K562 (cell line): Measurements from ENCODE around the gene TEP1. TPM values are rescaled to one million over a fixed set of nuclear protein-coding genes. Genes with fewer than 3 reads are reported as not detected.

ENCODE experiments used
- CEBPZ ChIP-seq: fragments of 150-350 bp; IDR thresholded peaks from 2 replicates; pipeline ENCODE4 v1.6.1; 2014; ENCODE audit warnings: low read depth, mild to moderate bottlenecking, low read length, borderline replicate concordance
- COPS2 ChIP-seq: fragments of 450-650 bp; conservative IDR thresholded peaks from 2 replicates; pipeline ENCODE4 v1.6.1; 2016; ENCODE audit warnings: mild to moderate bottlenecking, moderate library complexity
- DDX20 ChIP-seq: fragments of 450-650 bp; IDR thresholded peaks from 2 replicates; pipeline ENCODE4 v1.6.1; 2016; ENCODE audit warnings: missing genetic modification characterization, low read depth, mild to moderate bottlenecking, missing compliant biosample characterization, moderate library complexity
- FOXK1 ChIP-seq: sonication (generic); formaldehyde crosslinking; IDR thresholded peaks from 2 replicates; pipeline ENCODE4 v1.8.0; 2022; ENCODE audit warnings: missing genetic modification reagents, mild to moderate bottlenecking, borderline replicate concordance
- HMG20A ChIP-seq: fragments of 450-650 bp; formaldehyde crosslinking; conservative IDR thresholded peaks from 2 replicates; pipeline ENCODE4 v1.4.0; 2020; ENCODE audit warnings: mild to moderate bottlenecking, mixed read lengths
- KLF6 ChIP-seq: fragments of 250-450 bp; sonication (Bioruptor Pico); IDR thresholded peaks from 2 replicates; pipeline ENCODE4 v1.4.0; 2020; ENCODE audit warnings: mild to moderate bottlenecking, moderate library complexity, borderline replicate concordance
- MIER1 ChIP-seq: fragments of 450-650 bp; IDR thresholded peaks from 2 replicates; pipeline ENCODE4 v1.6.1; 2016; ENCODE audit warnings: antibody characterized with exemption, mild to moderate bottlenecking, low read depth
- MNT ChIP-seq, 2 experiments: fragments of 450-650 bp; conservative IDR thresholded peaks; 2 replicates each; pipeline ENCODE4 v1.6.1; 2017; ENCODE audit warnings: mild to moderate bottlenecking in 2 of 2, moderate library complexity in 2 of 2
- PKNOX1 ChIP-seq: fragments of 450-650 bp; IDR thresholded peaks from 2 replicates; pipeline ENCODE4 v1.6.1; 2016
- POLR2A ChIP-seq: fragments of 450-650 bp; conservative IDR thresholded peaks from 2 replicates; pipeline ENCODE4 v1.6.1; 2016
- RHOXF2B ChIP-seq: fragments of 250-450 bp; sonication (Bioruptor Pico); conservative IDR thresholded peaks from 2 replicates; pipeline ENCODE4 v1.5.1; 2021
- TAF9B ChIP-seq: fragments of 450-650 bp; IDR thresholded peaks from 2 replicates; pipeline ENCODE4 v1.6.1; 2018; ENCODE audit warnings: mild to moderate bottlenecking; ENCODE audit not compliant: partially characterized antibody
- VEZF1 ChIP-seq: fragments of 200-800 bp; sonication (Bioruptor generic); IDR thresholded peaks from 2 replicates; pipeline ENCODE4 v1.6.1; 2017; ENCODE audit warnings: missing genetic modification characterization, missing compliant biosample characterization
- ZFP36 ChIP-seq: fragments of 150-350 bp; IDR thresholded peaks from 2 replicates; pipeline ENCODE4 v1.6.1; 2018; ENCODE audit warnings: low read length, low read depth; ENCODE audit not compliant: partially characterized antibody
- ZNF3 ChIP-seq: fragments of 250-450 bp; sonication (Bioruptor Pico); IDR thresholded peaks from 2 replicates; pipeline ENCODE4 v1.5.0; 2021; ENCODE audit warnings: mild to moderate bottlenecking, moderate library complexity
- ZNF354B ChIP-seq: fragments of 250-450 bp; sonication (Bioruptor Pico); IDR thresholded peaks from 2 replicates; pipeline ENCODE4 v1.4.0; 2020
- ZNF668 ChIP-seq: fragments of 250-450 bp; sonication (Bioruptor Pico); IDR thresholded peaks from 2 replicates; pipeline ENCODE4 v1.8.0; 2022; ENCODE audit warnings: mild to moderate bottlenecking, inconsistent platforms
- polyA plus RNA-seq, 8 experiments: library from polyadenylated mRNA; depleted of rRNA in 4 of 8; stranded (reverse) in 5 of 8; unstranded in 3 of 8; fragments of >200 nt; fragmentation: Nextera tagmentation in 2 of 8; fragmentation: Illumina TruSeq in 1 of 8; extraction: Ambion mirVana in 2 of 8; extraction: Trizol in 1 of 8; gene quantifications; 2 replicates each; pipeline versions ENCODE4 v1.2.1 to v1.2.3, GENCODE V29; 2011 to 2014; ENCODE audit warnings: inconsistent platforms in 1 of 8, missing spikeins in 1 of 8
- total RNA-seq, 7 experiments: library from RNA; depleted of rRNA in 6 of 7; stranded (reverse); fragments of >200 nt in 6 of 7; fragmentation: Illumina TruSeq in 2 of 7; extraction: Trizol in 2 of 7; gene quantifications; 2 replicates each; pipeline versions ENCODE4 v1.2.1 to v1.2.3, GENCODE V29; 2011 to 2021; ENCODE audit warnings: low replicate concordance in 1 of 7
- TF ChIP-seq, protein P1 (sequence below), 2 experiments: fragments of 250-450 bp in 1 of 2; fragments of 450-650 bp in 1 of 2; sonication (Bioruptor Pico) in 1 of 2; IDR thresholded peaks; 2 replicates each; pipeline versions ENCODE4 v1.6.1 to v1.8.0; 2016 to 2021; ENCODE audit warnings: mild to moderate bottlenecking in 2 of 2, moderate library complexity in 2 of 2, missing compliant biosample characterization in 1 of 2, missing genetic modification characterization in 1 of 2
- TF ChIP-seq, protein P2 (sequence below): sonication (generic); formaldehyde crosslinking; IDR thresholded peaks from 2 replicates; pipeline ENCODE4 v1.8.1; 2023; ENCODE audit warnings: mild to moderate bottlenecking, missing genetic modification reagents

TEP1 gene
- total and polyA plus RNA-seq, 9 of the 15 experiments (the other 6 are each of a cell fraction or from before 2014, with no cell fraction given) = 1.0 to 12.2 (median 7.1) TPM

DNA sequence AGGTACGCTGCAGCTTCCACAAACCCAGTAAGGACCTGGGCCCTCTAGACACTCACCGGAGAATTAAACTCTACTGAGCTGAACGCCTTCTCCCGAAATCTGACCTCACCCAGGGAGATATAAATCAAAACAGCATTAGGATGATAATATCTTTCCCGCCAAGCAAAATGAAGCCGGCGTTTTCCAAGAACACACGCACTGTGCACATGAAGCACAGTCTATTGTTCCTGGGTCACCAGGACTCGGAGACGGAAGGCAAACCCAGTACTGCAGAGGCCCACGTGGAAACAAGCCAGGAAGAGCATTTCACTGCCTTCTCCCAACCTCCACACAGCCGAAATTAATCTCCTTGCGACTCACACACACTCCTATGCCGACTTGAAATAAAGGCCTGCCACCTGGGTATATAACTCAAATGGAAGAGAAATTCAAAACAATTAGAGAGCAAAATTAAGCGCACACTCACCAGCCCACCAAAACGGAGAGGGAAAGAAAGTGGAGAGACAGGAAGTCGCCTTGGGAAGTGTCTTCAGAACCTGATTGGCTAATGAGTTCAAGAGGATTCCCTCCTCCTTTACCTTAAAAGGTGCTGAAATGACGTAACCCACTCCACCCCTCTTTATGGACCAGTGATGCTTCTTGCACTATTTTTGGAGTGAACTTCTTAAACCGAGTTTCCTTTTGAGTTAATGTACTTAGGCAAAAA lies 80.4 kb downstream of the TEP1 start, which contains the start of gene CCNB1IP1 (continued):
- TF ChIP-seq ZNF3 (CRISPR knock-in tag) = no peak
- no peak for TF ChIP-seq ZNF668 (CRISPR knock-in tag)
- TF ChIP-seq PKNOX1 = peak; percentile 18; the same call in 1 of the 2 replicates
- no peak for TF ChIP-seq MIER1
- peak; percentile 94 for TF ChIP-seq POLR2A
- peak; percentile 76 for TF ChIP-seq TAF9B
- no peak for TF ChIP-seq HMG20A (CRISPR knock-in tag)
- TF ChIP-seq, protein P1, sequence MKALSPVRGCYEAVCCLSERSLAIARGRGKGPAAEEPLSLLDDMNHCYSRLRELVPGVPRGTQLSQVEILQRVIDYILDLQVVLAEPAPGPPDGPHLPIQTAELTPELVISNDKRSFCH (CRISPR knock-in tag; IDR thresholded peaks at IDR 0.05) = no peak
- TF ChIP-seq, protein P1 (tag; IDR thresholded peaks at IDR 0.05) = no peak
- no peak for TF ChIP-seq FOXK1
- TF ChIP-seq CEBPZ = no peak
- TF ChIP-seq COPS2 = no peak
- TF ChIP-seq ZNF354B (CRISPR knock-in tag) = no peak
- TF ChIP-seq DDX20 (tag) = no peak
- TF ChIP-seq KLF6 (CRISPR knock-in tag) = no peak
- peak; percentile 91 to 95 for TF ChIP-seq MNT (conservative IDR thresholded peaks at IDR 0.05)
- peak; percentile 55 for TF ChIP-seq ZFP36
- TF ChIP-seq, protein P2, sequence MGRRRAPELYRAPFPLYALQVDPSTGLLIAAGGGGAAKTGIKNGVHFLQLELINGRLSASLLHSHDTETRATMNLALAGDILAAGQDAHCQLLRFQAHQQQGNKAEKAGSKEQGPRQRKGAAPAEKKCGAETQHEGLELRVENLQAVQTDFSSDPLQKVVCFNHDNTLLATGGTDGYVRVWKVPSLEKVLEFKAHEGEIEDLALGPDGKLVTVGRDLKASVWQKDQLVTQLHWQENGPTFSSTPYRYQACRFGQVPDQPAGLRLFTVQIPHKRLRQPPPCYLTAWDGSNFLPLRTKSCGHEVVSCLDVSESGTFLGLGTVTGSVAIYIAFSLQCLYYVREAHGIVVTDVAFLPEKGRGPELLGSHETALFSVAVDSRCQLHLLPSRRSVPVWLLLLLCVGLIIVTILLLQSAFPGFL (CRISPR knock-in tag) = no peak
- no peak for TF ChIP-seq VEZF1 (CRISPR knock-in tag)
- TF ChIP-seq RHOXF2B (CRISPR knock-in tag) = no peak
